Superior temporal gyrus (tissue), 1 donor: ENCODE data around the gene CLSTN1.
"Not testable (repeated sequence)": the region's sequence is repeated elsewhere in the genome, so short reads cannot be mapped to it uniquely, and the experiment has no call there.

Experiments
- DNase-seq: peaks from one replicate; pipeline ENCODE4 v3.0.0-alpha.2; 2016; ENCODE audit errors: extremely low spot score

Gene CLSTN1

DNA sequence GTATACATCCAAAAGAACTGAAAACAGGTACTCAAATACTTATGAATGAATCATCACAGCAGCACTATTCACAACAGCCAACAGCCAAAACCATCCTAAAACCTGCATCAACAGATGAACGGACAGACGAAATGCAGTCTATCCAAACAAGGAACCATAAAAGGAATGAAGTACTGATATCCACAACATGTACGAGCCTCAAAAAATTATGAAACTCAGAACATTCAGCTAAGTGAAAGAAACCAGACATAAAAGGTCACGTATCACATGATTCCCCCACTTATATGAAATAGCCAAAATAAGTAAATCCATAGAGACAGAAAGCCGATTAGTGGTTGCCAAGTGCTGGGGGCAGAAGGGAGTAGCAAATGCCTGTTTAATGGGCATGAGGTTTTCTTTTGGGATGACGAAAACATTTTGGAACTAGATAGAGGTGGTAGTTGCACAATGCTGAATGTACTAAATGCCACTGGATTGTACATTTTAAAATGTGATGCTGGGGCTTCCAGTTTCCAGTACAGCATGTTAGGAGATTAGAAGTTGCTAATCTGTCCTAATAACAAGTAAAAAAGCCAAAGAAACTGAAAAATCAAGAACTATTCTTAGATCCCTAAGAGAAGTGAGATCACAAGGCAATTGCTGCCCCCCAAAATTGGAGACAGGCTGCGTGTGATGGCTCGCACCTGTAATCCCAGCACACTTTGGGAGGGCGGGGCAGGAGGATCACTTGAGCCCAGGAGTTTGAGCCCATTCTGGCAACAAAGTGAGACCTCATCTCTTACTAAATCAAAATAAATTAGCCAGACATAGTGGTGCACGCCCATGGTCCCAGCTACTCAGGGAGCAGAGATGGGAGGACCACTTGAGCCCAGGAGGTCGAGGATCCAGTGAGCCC is 25.3 kb downstream of the CLSTN1 start:
- DNase-seq: no peak

DNA sequence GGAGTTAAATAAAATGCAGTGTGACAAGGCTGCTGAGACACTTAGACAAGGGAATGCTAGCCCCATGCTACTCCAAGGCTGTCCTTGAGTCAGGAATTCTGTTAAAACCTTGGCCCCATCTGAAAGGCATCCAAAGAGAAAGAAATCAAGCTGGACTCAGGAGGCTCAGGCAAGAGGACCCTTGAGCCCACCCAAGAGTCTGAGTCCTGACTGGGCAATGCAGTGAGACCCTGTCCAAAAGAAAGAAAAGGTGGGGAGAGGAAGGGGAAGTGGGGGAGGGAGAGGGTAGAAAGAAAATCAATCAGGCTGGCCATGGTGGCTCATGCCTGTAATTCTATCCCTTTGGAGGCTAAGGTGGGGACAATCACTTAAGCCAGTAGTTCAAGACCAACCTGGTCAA is 26.7 kb downstream of the CLSTN1 start:
- no peak for DNase-seq

- DNase-seq: no peak
Measured at GRCh38 chr1:9794081-9794480, 29.7 kb downstream of the CLSTN1 start.

DNA sequence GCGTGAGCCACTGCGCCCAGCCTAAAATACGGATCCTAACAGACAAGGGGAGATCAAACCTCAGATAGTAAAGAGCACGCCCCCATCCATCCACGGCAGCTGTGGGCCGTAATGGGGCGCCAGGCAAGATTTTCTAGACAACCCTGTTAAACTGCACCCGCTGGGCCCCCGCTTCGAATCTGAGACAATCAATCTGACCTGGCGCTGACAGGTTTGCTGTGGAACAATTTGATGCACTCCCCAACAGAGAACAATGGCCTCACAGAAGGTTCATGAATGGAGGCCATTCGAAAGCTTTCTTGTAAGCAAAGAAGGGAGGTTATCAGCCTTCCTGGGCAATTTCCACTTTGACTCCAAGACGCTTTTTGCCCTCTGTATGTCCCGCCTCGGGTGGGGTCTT is 30.5 kb downstream of the CLSTN1 start:
- no peak for DNase-seq

GRCh38 chr1:9792156-9793042 is 31.4 kb downstream of the CLSTN1 start:
- no peak for DNase-seq

DNA sequence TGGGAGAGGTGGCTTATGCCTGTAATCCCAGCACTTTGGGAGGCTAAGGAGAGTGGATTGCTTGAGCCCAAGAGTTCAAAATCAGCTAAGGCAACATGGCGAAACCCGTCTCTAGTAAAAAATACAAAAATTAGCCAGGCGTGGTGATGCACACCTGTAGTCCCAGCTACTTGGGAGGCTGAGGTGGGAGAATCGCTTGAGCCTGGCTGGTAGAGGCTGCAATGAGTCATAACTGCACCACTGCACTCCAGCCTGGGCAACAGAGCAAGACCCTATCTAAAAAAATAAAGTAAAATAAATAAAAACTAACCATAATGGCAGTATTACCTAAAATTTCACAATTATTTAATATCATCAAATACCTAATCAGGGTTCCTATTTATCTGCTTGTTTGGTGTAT is 34.1 kb downstream of the CLSTN1 start:
- not testable (repeated sequence) for DNase-seq

DNA sequence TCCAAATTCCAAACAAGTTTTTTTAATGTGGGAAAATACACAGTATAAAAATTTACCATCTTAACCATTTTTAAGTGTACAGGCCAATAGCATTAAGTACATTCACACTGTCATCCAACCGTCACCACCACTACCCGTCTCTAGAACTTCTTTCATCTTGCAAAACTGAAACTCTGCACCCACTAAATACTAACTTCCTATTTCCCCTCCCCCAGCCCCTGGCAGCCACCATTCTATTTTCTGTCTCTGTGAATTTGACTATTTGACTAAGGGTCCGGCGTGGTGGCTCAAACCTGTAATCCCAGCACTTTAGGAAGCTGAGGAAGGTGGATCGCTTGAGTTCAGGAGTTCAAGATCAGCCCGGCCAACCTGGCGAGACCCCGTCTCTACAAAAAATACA is 36.1 kb downstream of the CLSTN1 start:
- no peak for DNase-seq

DNA sequence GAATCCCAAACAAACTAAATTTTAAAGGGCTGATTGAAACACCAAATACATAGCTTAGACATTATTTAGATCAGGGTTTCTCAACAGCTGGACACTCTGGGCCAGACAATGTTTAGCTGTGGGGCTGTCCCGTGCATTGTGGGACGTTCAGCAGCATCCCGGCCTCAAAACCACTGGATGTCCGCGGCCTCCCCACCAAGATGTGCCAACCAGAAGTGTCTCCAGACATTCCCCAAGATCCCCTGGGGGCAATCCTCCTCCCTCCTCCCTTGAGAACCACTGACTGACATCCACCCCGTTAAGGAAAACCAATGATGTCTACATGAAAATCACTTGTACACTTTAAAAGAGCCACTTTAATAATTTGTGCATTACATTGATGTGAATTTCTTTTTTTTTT is 38.4 kb downstream of the CLSTN1 start:
- no peak for DNase-seq

DNA sequence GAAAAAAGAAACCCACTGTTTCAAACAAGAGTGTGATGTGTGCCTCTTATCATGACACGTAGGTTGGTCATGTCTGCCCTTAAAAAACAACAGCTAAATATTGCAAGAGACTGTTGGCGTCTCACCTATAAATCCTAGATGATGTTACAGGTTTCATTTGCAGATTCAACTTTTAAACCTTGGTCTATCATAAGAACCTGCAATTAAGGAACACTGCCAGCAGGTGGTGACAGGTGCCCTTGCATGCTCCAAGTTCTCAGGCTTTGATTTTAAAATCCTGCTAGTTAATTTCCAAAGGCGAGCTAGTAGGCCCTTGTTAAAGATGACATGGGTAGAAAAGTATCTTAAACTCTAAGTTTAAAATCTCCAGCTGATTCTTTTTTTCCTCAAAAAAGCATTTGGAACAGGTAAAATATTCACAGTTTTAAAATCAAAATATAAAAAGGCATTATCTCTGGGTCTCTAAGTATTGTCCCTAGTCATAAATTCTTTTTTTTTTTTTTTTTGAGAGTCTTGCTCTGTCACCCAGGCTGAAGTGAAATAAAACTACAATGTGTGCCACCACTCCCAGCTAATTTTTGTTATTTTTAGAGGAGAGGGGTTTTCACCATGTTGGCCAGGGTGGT is 39.1 kb downstream of the CLSTN1 start:
- DNase-seq: peak; percentile 57

- DNase-seq: no peak
Measured at GRCh38 chr1:9782897-9783296, 40.9 kb downstream of the CLSTN1 start.

GRCh38 chr1:9782116-9782751 is 41.5 kb downstream of the CLSTN1 start:
- no peak for DNase-seq

GRCh38 chr1:9780554-9781110 is 43.1 kb downstream of the CLSTN1 start:
- no peak for DNase-seq

GRCh38 chr1:9778905-9779304 is 44.9 kb downstream of the CLSTN1 start:
- DNase-seq: no peak

- DNase-seq: no peak
Measured at GRCh38 chr1:9776685-9777084, 47.1 kb downstream of the CLSTN1 start.

GRCh38 chr1:9774712-9775679 is 48.8 kb downstream of the CLSTN1 start:
- DNase-seq: no peak

DNA sequence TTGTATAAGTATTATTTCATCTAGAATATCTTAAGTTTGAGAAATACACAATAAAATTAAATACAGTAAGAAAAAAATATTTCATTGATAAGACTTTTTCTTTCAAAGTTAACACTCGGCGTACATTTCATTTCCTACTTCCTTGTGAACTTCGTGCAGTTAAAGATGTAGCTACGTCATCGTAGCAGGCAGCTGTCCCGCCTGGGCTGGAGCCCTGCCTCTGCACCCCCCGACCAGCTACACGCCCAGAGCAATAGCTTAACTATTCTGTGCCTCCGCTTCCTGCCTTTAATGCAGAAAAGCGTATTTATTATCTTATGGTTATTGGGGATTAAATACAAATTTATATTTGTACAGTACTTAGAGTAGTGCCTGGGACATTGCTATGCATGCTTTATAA is 53.5 kb downstream of the CLSTN1 start:
- DNase-seq: no peak

GRCh38 chr1:9768983-9769382 is 54.8 kb downstream of the CLSTN1 start:
- DNase-seq: no peak

GRCh38 chr1:9767964-9768668 is 55.6 kb downstream of the CLSTN1 start:
- DNase-seq: no peak

DNA sequence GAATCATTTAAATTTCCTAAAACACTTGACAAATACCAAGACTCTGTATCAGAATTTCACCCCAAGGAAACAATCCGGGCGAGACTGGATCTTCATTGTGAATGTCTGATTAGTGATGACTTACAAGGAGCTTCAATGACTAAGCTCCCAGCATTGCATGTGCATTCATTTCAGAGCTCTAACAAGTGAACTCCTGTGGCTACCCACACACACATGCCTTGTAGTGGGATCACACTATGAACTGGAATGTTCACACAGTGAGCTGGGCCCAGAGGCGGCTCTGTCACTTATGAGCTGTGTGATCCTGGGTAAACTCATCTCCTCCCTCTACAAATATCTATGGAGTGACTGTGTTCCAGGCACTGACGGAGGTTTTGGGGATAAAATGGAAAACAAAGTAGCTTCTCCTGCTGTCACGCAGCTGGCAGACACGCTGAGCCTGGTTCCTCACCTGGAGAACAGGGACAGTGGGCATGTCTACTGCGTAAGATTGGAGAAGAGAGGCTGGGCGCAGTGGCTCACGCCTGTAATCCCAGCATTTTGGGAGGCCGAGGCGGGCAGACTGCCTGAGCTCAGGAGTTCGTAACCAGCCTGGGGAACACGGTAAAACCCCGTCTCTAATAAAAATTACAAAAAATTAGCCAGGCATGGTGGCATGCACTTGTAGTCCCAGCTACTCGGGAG is 56.9 kb downstream of the CLSTN1 start:
- peak; percentile 60 for DNase-seq
